ENCODE data around the gene GPR137. TPM values are rescaled to one million over a fixed set of nuclear protein-coding genes. Genes with fewer than 3 reads are reported as not detected.
"Not testable (repeated sequence)": the region's sequence is repeated elsewhere in the genome, so short reads cannot be mapped to it uniquely, and the experiment has no call there.

The GPR137 gene
- total RNA-seq, 2 experiments from 2014 or later = 25.3 to 26.8 TPM

DNA sequence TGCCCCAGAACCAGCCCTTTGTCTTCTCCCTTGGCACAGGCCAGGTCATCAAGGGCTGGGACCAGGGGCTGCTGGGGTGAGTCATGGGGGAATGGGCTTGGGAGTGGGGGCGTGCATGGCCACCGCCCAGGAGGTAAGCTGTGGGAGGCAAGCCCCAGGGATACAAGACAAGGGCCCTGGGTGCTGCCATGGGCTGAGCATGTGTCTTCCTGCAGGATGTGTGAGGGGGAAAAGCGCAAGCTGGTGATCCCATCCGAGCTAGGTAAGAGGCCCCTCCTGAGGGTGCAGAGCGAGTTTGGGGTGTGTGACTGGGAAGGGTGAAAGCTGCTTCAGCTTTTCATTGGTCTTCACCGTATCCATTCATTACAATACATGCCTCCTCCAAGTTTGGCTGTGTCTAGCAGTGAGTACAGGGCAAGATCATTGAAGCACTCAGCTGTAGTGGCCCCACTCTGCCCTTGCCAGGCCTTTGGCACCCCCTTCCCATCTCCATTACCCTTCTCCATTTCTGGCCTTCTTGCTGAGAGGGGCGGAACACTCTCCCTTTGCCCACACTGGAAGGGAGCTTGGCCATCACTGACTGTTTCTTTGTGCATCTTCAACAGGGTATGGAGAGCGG, 42.3 kb upstream of the GPR137 start:
- no peaks in the 10 kb centered on the region for H3K27me3 Mint-ChIP-seq (ENCODE audit: low read depth)
- POLR2A ChIA-PET = interaction anchor here (1.1 to 6.3 kb wide), 7 partner anchors 10 to 74 kb away, joined by 3 to 58 read pairs (median 23); partner anchors contain the start of genes FERMT3, NUDT22, PRDX5 and STIP1
- peaks cover 50% of the 10 kb centered on the region for H3K4me1 Mint-ChIP-seq (ENCODE audit: low read depth)
- CTCF ChIA-PET = interaction anchor here (1.1 to 6.8 kb wide), 9 partner anchors 7 to 113 kb away, joined by 3 to 57 read pairs (median 4); partner anchors contain the start of genes CATSPERZ, ESRRA, FERMT3 and PLCB3
- peak overlapping the region; percentile 85 for H3K27ac Mint-ChIP-seq
- DNase-seq (no peak), ATAC-seq (no peak)
- peak overlapping the region; percentile 25 for H3K4me3 Mint-ChIP-seq
- peaks cover 28% of the 10 kb centered on the region for H3K36me3 Mint-ChIP-seq (ENCODE audit: low read depth)
- no peaks in the 10 kb centered on the region for H3K9me3 Mint-ChIP-seq (ENCODE audit: insufficient read depth)

DNA sequence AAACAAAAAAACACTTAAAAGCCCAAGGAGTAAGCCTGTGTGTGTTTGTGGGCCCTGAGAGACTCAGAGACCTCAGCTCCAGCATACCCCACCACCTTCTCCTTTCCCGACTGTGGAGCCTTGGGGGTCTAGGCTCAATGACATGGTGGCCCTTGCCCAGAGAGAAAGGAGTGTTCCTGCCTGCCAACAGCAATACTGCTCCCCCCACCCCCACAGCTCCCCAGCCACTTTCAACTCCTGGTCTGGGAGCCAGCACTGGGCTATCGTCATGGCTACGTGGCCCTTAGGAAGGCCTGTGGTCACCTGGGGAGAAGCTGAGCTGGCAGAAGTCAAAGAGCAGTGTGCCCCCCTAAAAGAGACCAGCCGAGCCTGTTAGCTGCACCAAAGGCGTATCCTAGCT, 41.5 kb upstream of the GPR137 start:
- ChIA-PET POLR2A (interaction anchor here (0.9 to 6.3 kb wide), 10 partner anchors 11 to 405 kb away, joined by 3 to 58 read pairs (median 10); partner anchors contain the start of genes FERMT3, NUDT22, PRDX5 and STIP1), CTCF (interaction anchor here (1.1 to 6.8 kb wide), 8 partner anchors 8 to 112 kb away, joined by 3 to 57 read pairs (median 4); partner anchors contain the start of genes CATSPERZ, ESRRA and FERMT3)
- H3K9me3 Mint-ChIP-seq (ENCODE audit: insufficient read depth) = no peaks in the 10 kb centered on the region
- no peak for DNase-seq
- H3K27me3 Mint-ChIP-seq (ENCODE audit: low read depth) = no peaks in the 10 kb centered on the region
- peak overlapping the region; percentile 85 for H3K27ac Mint-ChIP-seq
- peak overlapping the region; percentile 34 for H3K4me3 Mint-ChIP-seq
- ATAC-seq = no peak
- peaks cover 25% of the 10 kb centered on the region for H3K36me3 Mint-ChIP-seq (ENCODE audit: low read depth)
- peaks cover 50% of the 10 kb centered on the region for H3K4me1 Mint-ChIP-seq (ENCODE audit: low read depth)

DNA sequence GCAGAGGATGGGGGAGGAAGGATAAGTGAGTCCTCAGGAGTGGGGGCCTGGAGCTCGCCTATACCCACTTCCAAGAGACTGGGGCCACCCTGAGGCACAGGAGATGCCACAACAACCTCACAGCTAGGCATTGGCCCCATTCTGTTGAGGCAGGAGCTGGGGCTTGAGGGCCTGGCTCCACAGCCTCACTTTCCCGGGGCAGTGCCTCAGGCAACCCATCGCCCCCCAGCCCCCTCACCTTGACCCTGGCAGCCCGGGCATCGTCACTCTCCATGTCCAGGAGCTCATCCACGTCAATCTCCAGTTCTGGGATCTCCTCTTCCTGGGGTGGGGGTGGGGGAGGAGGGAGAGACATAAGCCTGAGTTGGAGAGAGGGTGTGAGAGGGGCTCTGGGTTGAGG, 40.7 kb upstream of the GPR137 start:
- ChIA-PET CTCF (interaction anchor here (1.0 to 6.8 kb wide), 10 partner anchors 9 to 111 kb away, joined by 3 to 57 read pairs (median 4); partner anchors contain the start of genes CATSPERZ, ESRRA, FERMT3 and PRDX5), POLR2A (interaction anchor here (0.6 to 6.3 kb wide), 13 partner anchors 14 to 1634 kb away, joined by 3 to 58 read pairs (median 5); partner anchors contain the start of genes CCDC88B, FERMT3, NUDT22 and PRDX5)
- DNase-seq (no peak), ATAC-seq (no peak)
- Mint-ChIP-seq H3K4me3 (peak overlapping the region; percentile 88), H3K27me3 (ENCODE audit: low read depth) (no peaks in the 10 kb centered on the region), H3K4me1 (ENCODE audit: low read depth) (peaks cover 46% of the 10 kb centered on the region), H3K9me3 (ENCODE audit: insufficient read depth) (no peaks in the 10 kb centered on the region), H3K36me3 (ENCODE audit: low read depth) (peaks cover 25% of the 10 kb centered on the region), H3K27ac (peak overlapping the region; percentile 85)

DNA sequence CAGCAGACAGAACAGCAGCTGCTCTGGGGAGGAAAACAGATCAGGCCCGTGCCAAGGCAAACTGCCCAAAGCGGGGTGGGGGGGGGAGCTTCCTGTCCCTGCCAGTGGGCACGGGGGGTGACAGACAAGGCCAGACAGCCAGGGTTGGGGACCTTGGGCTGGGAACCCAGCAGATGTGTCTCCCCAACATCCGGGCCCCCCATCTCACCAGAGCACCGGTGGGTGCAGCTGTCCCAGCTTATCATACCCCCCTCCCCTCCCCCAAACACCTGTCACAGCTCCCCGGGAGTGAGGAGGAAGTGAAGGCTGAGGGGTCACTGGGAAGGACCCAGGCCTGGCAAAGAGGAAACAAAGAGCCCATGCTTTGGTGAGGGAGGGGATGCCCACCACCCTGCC, 40.2 kb upstream of the GPR137 start:
- ChIA-PET POLR2A (interaction anchor here (0.6 to 6.3 kb wide), 12 partner anchors 8 to 94 kb away, joined by 3 to 58 read pairs (median 5); partner anchors contain the start of genes CCDC88B, FERMT3, NUDT22 and STIP1), CTCF (interaction anchor here (1.0 to 6.8 kb wide), 9 partner anchors 9 to 86 kb away, joined by 3 to 57 read pairs (median 4); partner anchors contain the start of genes CATSPERZ, ESRRA, FERMT3 and PRDX5)
- Mint-ChIP-seq H3K27me3 (ENCODE audit: low read depth) (no peaks in the 10 kb centered on the region), H3K27ac (peak overlapping the region; percentile 85), H3K9me3 (ENCODE audit: insufficient read depth) (no peaks in the 10 kb centered on the region), H3K4me3 (peak overlapping the region; percentile 88), H3K4me1 (ENCODE audit: low read depth) (peaks cover 45% of the 10 kb centered on the region), H3K36me3 (ENCODE audit: low read depth) (peaks cover 21% of the 10 kb centered on the region)
- DNase-seq = peak; percentile 55
- no peak for ATAC-seq

DNA sequence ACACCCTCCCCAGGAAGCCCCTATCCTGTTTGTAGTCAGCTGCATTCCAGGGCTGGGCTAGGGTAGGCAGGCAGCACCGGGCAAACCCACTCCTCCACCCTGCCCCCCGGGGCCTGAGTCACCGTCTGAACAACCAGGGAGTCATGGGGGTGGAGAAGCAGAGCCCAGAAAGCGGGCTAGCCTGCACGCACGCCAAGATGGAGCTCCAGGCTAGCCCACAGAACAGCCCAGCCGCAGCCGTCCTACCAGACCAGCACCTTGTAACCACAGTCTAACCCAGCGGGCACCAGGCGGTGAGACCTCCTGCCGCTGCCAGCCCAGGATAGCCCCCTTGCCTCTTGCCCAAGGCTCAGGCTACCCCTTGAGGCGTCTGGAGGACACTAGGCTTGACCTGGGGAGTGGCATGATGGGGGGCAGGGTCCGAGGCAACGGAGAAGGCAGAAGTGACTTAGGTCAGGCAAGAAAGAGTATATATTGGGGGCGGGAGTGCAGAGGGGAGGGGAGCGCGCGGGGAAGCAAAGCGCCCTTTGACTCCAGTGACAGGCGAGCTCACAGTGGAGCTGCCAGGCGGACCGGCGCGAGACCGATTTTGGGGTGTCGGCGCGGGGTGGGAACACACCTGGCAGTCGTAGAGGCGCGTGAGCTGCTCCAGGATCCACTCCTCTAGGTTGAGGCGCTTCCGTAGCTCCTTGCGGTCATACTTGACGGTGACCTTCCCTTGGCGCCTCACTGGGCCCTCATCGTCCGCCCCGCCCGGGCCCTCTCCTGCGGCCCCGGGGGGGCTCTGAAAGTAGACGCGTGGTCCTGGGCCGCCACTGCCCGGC, 39.6 kb upstream of the GPR137 start:
- H3K27ac Mint-ChIP-seq = peak overlapping the region; percentile 85
- H3K27me3 Mint-ChIP-seq (ENCODE audit: low read depth) = no peaks in the 10 kb centered on the region
- H3K9me3 Mint-ChIP-seq (ENCODE audit: insufficient read depth) = no peaks in the 10 kb centered on the region
- peak overlapping the region; percentile 88 for H3K4me3 Mint-ChIP-seq
- ATAC-seq = peak; percentile 0
- ChIA-PET CTCF (interaction anchor here (1.0 to 6.8 kb wide), 9 partner anchors 10 to 85 kb away, joined by 3 to 57 read pairs (median 4); partner anchors contain the start of genes CATSPERZ, ESRRA, FERMT3 and PRDX5), POLR2A (interaction anchor here (0.6 to 6.3 kb wide), 12 partner anchors 8 to 60 kb away, joined by 3 to 58 read pairs (median 5); partner anchors contain the start of genes FERMT3, NUDT22, STIP1 and TRPT1)
- peak; percentile 72 for DNase-seq
- peaks cover 20% of the 10 kb centered on the region for H3K36me3 Mint-ChIP-seq (ENCODE audit: low read depth)
- peaks cover 47% of the 10 kb centered on the region for H3K4me1 Mint-ChIP-seq (ENCODE audit: low read depth)

DNA sequence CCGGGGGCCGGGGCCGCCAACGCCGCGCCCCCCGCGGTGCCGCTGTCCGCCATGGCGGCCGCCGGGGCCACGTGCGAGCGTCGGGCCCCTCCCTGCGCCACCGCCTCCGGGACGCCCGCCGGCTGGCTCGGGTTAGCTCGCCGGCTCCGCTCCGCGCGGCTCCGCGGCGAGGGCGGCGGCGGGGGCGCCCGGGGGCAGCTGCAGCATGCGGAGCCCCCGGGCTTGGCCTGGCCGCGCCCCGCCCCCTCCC, 39.1 kb upstream of the GPR137 start:
- peaks cover 48% of the 10 kb centered on the region for H3K4me1 Mint-ChIP-seq (ENCODE audit: low read depth)
- ChIA-PET CTCF (interaction anchor here (1.1 to 6.8 kb wide), 6 partner anchors 9 to 58 kb away, joined by 3 to 57 read pairs (median 8); partner anchors contain the start of genes CATSPERZ, ESRRA and FERMT3), POLR2A (interaction anchor here (0.6 to 6.3 kb wide), 9 partner anchors 9 to 71 kb away, joined by 3 to 58 read pairs (median 5); partner anchors contain the start of genes FERMT3, NUDT22, STIP1 and TRMT112)
- peak; percentile 25 for ATAC-seq
- H3K36me3 Mint-ChIP-seq (ENCODE audit: low read depth) = peaks cover 20% of the 10 kb centered on the region
- H3K9me3 Mint-ChIP-seq (ENCODE audit: insufficient read depth); DNase-seq; H3K27me3 Mint-ChIP-seq (ENCODE audit: low read depth): not testable (repeated sequence)
- peak overlapping the region; percentile 66 for H3K27ac Mint-ChIP-seq
- peak overlapping the region; percentile 77 for H3K4me3 Mint-ChIP-seq

DNA sequence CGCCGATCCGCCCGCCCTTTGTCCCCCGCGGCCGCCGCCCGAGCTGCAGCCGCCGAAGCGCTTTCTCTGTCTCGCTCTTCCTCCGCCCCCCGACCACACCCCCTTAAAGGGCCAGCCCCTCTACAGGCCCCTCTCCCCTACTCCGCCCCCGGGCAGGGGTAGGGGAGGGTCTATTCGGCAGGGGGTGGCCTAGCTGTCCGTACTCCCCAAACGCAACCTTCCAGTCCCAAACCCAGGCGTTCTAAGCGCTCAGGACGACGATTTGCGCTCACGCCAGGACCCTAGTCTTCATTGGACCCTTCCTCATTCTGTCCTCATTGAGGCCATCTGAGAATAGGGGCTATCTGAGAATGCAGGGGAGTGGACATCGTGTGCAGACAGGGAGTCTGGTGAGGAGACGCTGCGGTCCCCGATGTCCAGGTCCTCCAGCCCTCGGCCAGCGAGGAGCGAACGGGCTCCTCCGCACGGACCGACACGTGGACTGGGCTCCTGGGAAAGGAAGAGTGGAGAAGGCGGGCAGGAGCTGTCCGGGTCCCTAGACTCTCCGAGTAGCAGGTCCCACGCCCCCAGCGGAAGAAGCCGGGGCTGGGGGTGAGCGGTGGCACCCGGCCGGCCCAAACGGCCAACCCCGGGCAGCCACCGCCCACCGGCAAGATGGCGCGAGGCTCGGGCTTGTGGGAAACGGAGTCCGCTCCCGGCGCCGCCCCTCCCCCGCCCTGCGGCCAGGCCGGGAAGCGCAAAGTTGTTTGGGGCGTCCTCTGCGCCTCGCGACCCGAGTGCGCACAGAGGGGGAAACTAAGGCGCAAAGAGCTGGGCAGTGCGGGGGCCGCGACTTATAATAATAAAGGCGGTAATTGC, 38.5 kb upstream of the GPR137 start, which contains the start of gene PPP1R14B:
Gene PPP1R14B (minus strand): TSS at position 73 of the 858 bp plus-strand sequence. CDS start 270 bp downstream, outside the sequence.
- H3K27ac Mint-ChIP-seq = peak within 1 kb of the TSS; percentile 85
- H3K4me3 Mint-ChIP-seq = peak within 1 kb of the TSS; percentile 88
- peaks cover 53% of the 10 kb centered on the region for H3K4me1 Mint-ChIP-seq (ENCODE audit: low read depth)
- H3K36me3 Mint-ChIP-seq (ENCODE audit: low read depth) = peaks cover 20% of the 10 kb centered on the region
- peak; percentile 85 for DNase-seq
- ATAC-seq = peak; percentile 61
- ChIA-PET CTCF (interaction anchor here (0.9 to 6.8 kb wide), 7 partner anchors 9 to 70 kb away, joined by 3 to 57 read pairs (median 5); partner anchors contain the start of genes CATSPERZ, ESRRA, FERMT3 and TRMT112), POLR2A (interaction anchor here (0.6 to 6.3 kb wide), 9 partner anchors 10 to 1690 kb away, joined by 3 to 58 read pairs (median 5); partner anchors contain the start of genes FERMT3, NUDT22, STIP1 and TRMT112)
- H3K27me3 Mint-ChIP-seq (ENCODE audit: low read depth) = no peaks in the 10 kb centered on the region
- no peaks in the 10 kb centered on the region for H3K9me3 Mint-ChIP-seq (ENCODE audit: insufficient read depth)

DNA sequence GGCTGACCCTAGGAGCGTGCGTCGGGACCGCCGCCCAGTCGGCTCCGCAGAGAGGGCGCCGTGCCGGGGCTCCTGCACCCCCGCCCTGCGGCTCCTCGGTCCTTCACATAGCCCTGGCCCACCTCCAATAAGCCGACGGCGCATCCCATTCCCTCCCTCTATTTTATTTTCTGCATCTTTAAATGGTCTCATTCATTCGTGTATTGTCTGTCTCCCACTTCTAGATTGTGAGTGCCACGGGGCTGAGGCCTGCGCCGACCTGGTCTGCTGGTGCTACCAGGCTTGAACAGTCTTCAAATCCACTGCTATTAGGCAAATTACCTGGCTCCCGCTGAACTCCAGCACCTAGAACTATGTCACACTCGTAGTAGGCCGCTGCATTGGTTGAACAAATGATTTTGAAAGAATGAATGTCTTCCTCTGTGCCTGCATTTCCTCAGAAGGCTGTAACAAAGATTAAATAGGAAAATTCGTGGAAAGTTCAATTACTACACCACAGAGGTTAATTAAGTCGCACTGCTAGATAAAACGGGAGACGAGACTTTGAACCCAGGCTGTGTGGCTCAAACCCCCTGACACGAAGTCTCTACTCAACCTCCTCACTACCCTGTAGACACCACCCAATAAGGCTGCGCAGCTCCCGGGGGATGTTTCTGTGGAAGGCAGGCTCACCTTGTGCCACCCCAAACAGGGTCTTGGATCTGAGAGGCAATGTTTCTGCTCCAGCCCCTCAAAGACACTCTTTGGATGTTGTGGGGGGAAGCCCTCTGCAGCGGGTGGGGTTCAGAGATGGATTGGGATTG, 37.7 kb upstream of the GPR137 start:
- H3K4me1 Mint-ChIP-seq (ENCODE audit: low read depth) = peaks cover 51% of the 10 kb centered on the region
- H3K36me3 Mint-ChIP-seq (ENCODE audit: low read depth) = peaks cover 14% of the 10 kb centered on the region
- no peaks in the 10 kb centered on the region for H3K27me3 Mint-ChIP-seq (ENCODE audit: low read depth)
- DNase-seq (no peak), ATAC-seq (no peak)
- H3K27ac Mint-ChIP-seq = peak overlapping the region; percentile 50
- ChIA-PET POLR2A (interaction anchor here (0.6 to 5.6 kb wide), 3 partner anchors 41 to 1690 kb away, joined by 3 to 39 read pairs (median 29); partner anchors contain the start of genes FERMT3 and STIP1), CTCF (interaction anchor here (0.9 to 6.8 kb wide), 4 partner anchors 18 to 70 kb away, joined by 3 to 57 read pairs (median 18); partner anchors contain the start of genes DNAJC4, ESRRA, FERMT3 and TRMT112)
- H3K4me3 Mint-ChIP-seq = peak overlapping the region; percentile 59
- no peaks in the 10 kb centered on the region for H3K9me3 Mint-ChIP-seq (ENCODE audit: insufficient read depth)

GRCh38 chr11:64248578-64248977, 37.1 kb upstream of the GPR137 start:
- ATAC-seq = no peak
- Mint-ChIP-seq H3K9me3 (ENCODE audit: insufficient read depth) (no peaks in the 10 kb centered on the region), H3K27me3 (ENCODE audit: low read depth) (no peaks in the 10 kb centered on the region), H3K36me3 (ENCODE audit: low read depth) (peaks cover 8% of the 10 kb centered on the region), H3K27ac (no peak overlapping the region), H3K4me1 (ENCODE audit: low read depth) (peaks cover 50% of the 10 kb centered on the region), H3K4me3 (no peak overlapping the region)
- ChIA-PET POLR2A (interaction anchor here (0.9 kb wide), 1 partner anchor 15 kb away, joined by 3 read pairs; no protein-coding TSS in a partner anchor), CTCF (interaction anchor here (2.9 to 4.4 kb wide), 2 partner anchors 18 to 55 kb away, joined by 10 to 27 read pairs; partner anchors contain the start of genes DNAJC4 and ESRRA)
- no peak for DNase-seq

Data from activated CD8-positive, alpha-beta T cell treated with anti-CD3 and anti-CD28 coated beads, Interleukin-2, amount 10 ng/mL, durations not matched to agents 7 days and 5 days (primary cell).